Activated CD4-positive, alpha-beta T cell treated with anti-CD3 and anti-CD28 coated beads, Interleukin-2, amount 50 U/mL, for 1 hour (primary cell): Measurements from ENCODE around the gene FLVCR2.
"Not testable (repeated sequence)": the region's sequence is repeated elsewhere in the genome, so short reads cannot be mapped to it uniquely, and the experiment has no call there.

ENCODE experiments used
- DNase-seq: peaks from one replicate; pipeline ENCODE4 v3.0.0-alpha.2; 2020

Gene FLVCR2

GRCh38 chr14:75600100-75600499 lies 21.7 kb downstream of the FLVCR2 start:
- DNase-seq = not testable (repeated sequence)

- not testable (repeated sequence) for DNase-seq
Observed at GRCh38 chr14:75601061-75601460, 22.6 kb downstream of the FLVCR2 start.

GRCh38 chr14:75602503-75602902 lies 24.1 kb downstream of the FLVCR2 start:
- no peak for DNase-seq

GRCh38 chr14:75604979-75605851 lies 26.8 kb downstream of the FLVCR2 start:
- DNase-seq = no peak

- no peak for DNase-seq
Observed at GRCh38 chr14:75605916-75606315, 27.5 kb downstream of the FLVCR2 start.

GRCh38 chr14:75607044-75607443 lies 28.6 kb downstream of the FLVCR2 start:
- no peak for DNase-seq

GRCh38 chr14:75607842-75608640 lies 29.6 kb downstream of the FLVCR2 start:
- no peak for DNase-seq

GRCh38 chr14:75609116-75609515 lies 30.7 kb downstream of the FLVCR2 start:
- no peak for DNase-seq

GRCh38 chr14:75609606-75610475 lies 31.4 kb downstream of the FLVCR2 start:
- no peak for DNase-seq

GRCh38 chr14:75610834-75611233 lies 32.4 kb downstream of the FLVCR2 start:
- no peak for DNase-seq

GRCh38 chr14:75612157-75612556 lies 33.7 kb downstream of the FLVCR2 start:
- no peak for DNase-seq

- no peak for DNase-seq
Observed at GRCh38 chr14:75614179-75614578, 35.8 kb downstream of the FLVCR2 start.

GRCh38 chr14:75615200-75615599 lies 36.8 kb downstream of the FLVCR2 start:
- no peak for DNase-seq

GRCh38 chr14:75619548-75619947 lies 41.1 kb downstream of the FLVCR2 start:
- DNase-seq = no peak

GRCh38 chr14:75625034-75625433 lies 46.6 kb downstream of the FLVCR2 start:
- no peak for DNase-seq

- DNase-seq = no peak
Observed at GRCh38 chr14:75626396-75626795, 48.0 kb downstream of the FLVCR2 start.

GRCh38 chr14:75626863-75627262 lies 48.4 kb downstream of the FLVCR2 start:
- DNase-seq = no peak

- no peak for DNase-seq
Observed at GRCh38 chr14:75627406-75627805, 49.0 kb downstream of the FLVCR2 start.

GRCh38 chr14:75628816-75629215 lies 50.4 kb downstream of the FLVCR2 start:
- DNase-seq = no peak

GRCh38 chr14:75630695-75631452 lies 52.5 kb downstream of the FLVCR2 start:
- DNase-seq = no peak

- DNase-seq = no peak
Observed at GRCh38 chr14:75631453-75631831, 53.0 kb downstream of the FLVCR2 start.

GRCh38 chr14:75634848-75635247 lies 56.4 kb downstream of the FLVCR2 start:
- no peak for DNase-seq
